HL-60/S4 treated with phorbol 12-myristate 13-acetate at 8.2 ng/mL for 4 days and 3 days (cell line): ENCODE measurements around the gene GPR157.
"Not testable (repeated sequence)": the region's sequence is repeated elsewhere in the genome, so short reads cannot be mapped to it uniquely, and the experiment has no call there.

ENCODE experiments used
- in situ Hi-C: fragments of 300-500 bp; cut with MboI; formaldehyde crosslinking; loops from 2 replicates; pipeline ENCODE4 v1.15.0; 2022; ENCODE audit warnings: low sequenced_read_pairs

The GPR157 gene

GRCh38 chr1:9149151-9149550 lies 20.2 kb upstream of the GPR157 start:
- in situ Hi-C loops = no loop called here

GRCh38 chr1:9146156-9146555 lies 17.3 kb upstream of the GPR157 start:
- in situ Hi-C loops = no loop called here

DNA sequence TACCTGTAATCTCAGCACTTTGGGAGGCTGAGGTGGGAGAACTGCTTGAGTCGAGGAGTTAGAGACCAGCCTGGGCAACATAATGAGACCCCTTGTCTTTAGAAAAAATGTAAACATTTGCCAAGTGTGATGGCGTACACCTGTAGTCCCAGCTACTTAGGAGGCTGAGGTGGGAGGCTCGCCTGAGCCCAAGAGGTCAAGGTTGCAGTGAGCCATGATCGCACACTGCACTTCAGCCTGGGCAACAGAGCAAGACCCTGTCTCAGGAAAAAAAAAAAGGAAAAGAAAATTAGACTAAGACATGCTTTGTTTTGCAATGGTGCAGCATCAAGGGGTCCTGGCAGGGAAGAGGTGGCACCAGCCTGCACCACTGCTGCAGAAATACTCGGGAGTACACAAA lies 16.8 kb upstream of the GPR157 start:
- in situ Hi-C loops = no loop called here

DNA sequence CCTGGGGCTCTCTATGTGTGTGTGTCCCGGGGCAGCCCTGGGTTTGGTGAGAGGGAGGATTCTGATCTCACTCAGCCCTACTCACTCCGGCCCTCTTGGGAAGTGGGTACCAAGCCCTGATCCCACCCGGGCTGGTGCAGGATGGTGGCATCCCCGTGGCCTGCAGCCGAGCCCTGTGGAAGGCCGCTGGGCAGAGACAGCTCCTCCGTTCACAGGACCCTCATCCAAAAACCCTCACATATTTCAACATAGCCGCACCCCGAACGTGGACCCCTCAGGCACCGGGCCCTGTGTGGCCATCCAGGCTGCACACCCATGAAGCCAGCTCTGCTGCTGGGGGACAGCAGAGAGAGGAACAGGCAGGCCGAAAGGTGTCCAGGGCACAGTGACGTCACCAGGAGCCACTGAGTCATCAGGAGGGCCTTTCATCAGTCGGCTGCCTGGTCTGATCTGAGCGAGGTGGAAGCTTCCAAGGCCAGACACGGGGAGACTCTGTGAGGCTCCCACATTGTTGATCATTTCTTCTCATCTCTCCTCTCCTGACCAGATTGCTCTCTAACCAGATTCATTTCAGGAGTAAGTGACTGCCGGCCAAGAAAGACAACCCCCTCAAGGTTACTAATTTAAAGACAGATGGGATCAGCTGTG lies 16.2 kb upstream of the GPR157 start:
- in situ Hi-C loops = no loop called here

DNA sequence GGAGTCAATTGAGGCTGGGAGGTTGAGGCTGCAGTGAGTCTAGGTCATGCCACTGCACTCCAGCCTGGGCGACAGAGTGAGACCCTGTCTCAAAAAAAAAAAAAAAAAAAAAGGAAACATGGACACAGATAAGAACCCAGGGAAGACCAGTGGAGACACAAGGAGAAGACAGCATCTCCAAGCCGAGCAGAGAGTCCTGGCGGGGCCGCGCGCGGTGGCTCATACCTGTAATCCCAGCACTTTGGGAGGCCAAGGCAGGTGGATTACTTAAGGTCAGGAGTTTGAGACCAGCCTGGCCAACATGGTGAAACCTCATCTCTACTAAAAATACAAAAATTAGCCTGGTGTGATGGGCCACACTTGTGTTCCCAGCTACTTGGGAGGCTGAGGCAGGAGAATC lies 15.6 kb upstream of the GPR157 start:
- in situ Hi-C loops = not testable (repeated sequence)

DNA sequence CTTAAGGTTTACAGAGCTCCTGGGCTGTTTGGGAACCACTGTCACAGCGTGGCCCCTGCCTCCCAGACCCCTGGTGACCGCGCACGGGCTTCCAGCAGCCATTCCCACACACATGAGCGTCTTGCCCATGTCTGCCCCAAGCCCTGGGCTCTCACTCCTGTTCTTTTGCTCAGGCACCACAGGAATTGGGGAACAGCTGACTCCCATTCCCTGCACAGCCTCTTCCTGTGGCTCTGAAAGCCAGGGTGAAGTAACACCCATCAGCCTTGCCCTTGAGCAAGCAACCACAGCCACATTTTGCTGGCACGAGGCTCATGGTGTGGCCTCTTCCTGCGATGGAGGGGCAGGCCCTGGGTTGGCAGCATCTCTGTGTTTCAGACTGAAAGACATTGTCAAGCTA lies 14.3 kb upstream of the GPR157 start:
- in situ Hi-C loops = no loop called here

GRCh38 chr1:9139930-9140329 lies 11.0 kb upstream of the GPR157 start:
- in situ Hi-C loops = no loop called here

DNA sequence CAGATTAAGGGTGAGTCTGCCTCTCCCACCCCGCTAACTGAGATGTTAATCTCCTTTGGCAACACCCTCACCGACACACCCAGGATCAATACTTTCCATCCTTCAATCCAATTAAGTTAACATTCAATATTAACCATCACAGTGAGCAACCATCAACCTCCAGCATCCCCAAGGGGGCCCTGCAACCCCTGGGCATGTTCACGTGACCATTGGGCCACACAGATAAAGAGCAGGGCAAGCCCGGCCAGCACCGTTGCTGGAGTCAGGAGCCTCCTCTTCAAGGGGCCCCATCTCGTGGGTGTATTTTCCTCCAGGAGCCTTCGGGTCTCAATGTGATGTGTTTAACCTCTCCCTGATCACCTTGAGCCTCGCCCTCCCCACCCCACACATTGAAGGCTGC lies 8.0 kb upstream of the GPR157 start:
- in situ Hi-C loops = no loop called here

DNA sequence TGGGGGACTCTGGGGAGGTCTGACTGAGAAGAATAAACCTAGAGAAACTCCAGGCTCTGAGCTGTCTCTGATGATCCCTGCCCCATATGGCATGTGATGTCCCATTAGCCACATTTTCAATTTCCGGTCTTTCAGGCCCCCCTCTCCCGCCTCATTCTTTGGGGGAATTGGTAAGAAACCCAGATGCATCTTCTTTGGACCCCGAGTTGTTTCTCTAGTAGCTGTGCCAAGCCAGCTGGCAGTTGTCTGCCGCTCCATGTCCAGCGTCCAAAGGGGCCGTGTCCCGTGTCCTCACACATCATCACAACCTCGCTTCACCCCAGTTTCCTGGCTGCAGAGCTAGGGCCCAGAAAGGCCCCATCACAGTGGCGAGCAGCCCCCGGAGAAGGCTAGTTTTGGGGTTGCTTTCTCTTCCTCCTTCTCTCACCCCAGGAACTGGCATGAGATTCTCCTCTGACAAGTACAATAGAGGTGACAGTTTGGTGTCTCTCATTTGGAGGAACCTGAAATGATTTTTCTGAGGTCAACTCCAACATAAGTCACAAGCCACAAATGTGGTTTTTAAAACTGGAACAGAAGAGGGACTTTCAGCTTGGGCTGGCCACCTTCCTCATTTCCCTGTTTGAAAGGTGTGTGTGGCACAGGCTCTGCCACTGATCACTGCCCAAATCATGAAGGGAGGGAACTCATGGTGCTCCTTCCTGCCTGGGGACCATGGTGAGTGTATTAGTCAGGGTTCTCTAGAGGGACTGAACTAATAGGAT lies 6.4 kb upstream of the GPR157 start:
- in situ Hi-C loops = no loop called here

GRCh38 chr1:9133870-9134585 lies 5.1 kb upstream of the GPR157 start:
- in situ Hi-C loops = no loop called here

GRCh38 chr1:9129266-9130041 lies 552 bp upstream of the GPR157 start:
- in situ Hi-C loops = no loop called here

GRCh38 chr1:9128166-9128519 lies 759 bp downstream of the GPR157 start:
- in situ Hi-C loops = no loop called here

GRCh38 chr1:9127395-9128165 lies 1.3 kb downstream of the GPR157 start:
- in situ Hi-C loops = no loop called here

DNA sequence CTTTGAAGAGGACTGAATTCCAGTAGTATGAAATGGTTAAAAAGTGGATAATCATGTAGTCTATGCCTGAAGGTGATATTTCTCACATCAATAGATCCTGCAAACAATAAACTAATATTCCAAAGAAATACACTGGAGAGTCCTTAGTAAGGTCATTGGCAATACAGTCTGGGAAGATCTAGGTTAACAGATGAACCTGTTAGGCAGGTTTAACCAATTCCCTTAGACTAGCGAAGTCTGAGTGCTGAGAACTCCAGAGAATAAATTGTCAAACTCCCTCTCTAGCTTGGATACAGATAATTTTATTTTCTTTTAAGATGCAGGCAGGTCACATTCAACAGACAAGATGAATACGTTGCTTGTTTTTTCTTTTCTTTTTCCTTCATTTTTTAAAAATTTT lies 2.4 kb downstream of the GPR157 start:
- in situ Hi-C loops = no loop called here

DNA sequence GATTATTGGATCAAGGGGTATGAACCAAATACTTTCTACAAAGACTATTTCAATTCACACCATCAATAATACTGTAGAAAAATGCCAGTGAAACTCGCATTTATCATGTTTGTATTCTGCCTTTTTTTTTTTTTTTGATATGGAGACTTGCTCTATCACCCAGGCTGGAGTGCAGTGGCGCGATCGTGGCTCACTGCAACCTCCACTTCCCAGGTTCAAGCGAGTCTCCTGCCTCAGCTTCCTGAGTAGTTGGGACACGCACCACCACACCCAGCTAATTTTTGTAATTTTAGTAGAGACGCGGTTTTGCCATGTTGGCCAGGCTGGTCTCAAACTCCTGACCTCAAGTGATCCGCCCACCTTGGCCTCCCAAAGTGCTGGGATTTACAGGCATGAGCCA lies 3.1 kb downstream of the GPR157 start:
- in situ Hi-C loops = not testable (repeated sequence)

GRCh38 chr1:9125325-9125724 lies 3.6 kb downstream of the GPR157 start:
- in situ Hi-C loops = no loop called here

GRCh38 chr1:9124389-9124788 lies 4.5 kb downstream of the GPR157 start:
- in situ Hi-C loops = loop anchor here (25.0 kb wide), 1 partner anchor 363 kb away; no protein-coding TSS in a partner anchor

- in situ Hi-C loops = loop anchor here (25.0 kb wide), 1 partner anchor 364 kb away; no protein-coding TSS in a partner anchor
Observed at GRCh38 chr1:9123665-9124064, 5.2 kb downstream of the GPR157 start.

DNA sequence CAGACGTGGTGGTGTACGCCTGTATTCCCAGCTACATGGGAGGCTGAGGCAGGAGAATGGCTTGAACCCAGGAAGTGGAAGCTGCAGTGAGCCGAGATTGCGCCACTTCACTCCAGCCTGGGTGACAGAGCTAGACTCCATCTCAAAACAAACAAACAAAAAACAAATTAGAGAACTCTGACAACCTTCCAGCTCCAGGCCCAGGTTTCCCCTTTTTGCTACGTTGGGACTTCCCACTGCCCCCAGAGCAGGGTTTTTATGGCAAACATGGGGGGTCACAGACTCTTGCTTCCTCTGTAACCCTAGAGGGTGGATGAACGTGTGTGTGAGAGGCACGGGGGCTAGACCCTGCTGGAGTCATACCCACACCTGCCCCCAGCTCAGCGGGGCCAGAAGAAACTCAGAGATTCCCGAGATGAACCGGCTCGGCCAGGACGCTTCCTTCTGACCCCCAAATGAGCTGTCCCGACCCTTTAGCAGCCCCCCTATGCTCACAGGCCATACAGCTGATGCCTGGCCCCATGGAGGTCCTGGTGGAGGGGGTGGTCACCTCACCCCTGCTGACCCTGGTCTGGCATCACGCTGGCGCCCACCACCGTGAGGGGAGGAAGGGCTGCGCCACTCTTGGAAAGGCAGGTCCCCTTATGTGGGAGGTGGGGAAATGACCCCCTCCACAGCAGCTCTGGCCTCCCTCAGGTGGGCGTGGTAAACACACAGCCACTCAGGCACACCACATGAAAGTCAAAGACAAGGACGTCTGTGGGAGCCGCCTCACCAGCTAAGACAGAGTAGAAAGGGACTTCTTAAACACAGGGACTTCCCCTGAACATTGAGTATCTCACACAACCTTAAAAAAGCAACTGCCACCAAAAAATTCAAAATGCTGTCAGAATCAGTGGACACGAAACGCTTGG lies 7.1 kb downstream of the GPR157 start:
- in situ Hi-C loops = loop anchor here (25.0 kb wide), 1 partner anchor 366 kb away; no protein-coding TSS in a partner anchor
